Activated T-helper 1 cell treated with anti-CD3 and anti-CD28 coated beads, Interleukin-12 subunit alpha, Interleukin-12 subunit beta, Interleukin-2, Interleukin-4 antibody, amounts not matched to agents 30 ng/mL and 10 ng/mL and 1 ng/mL, durations not matched to agents 14 hours and 24 hours and 36 hours (primary cell): ENCODE data around the gene SETD1A. TPM values are rescaled to one million over a fixed set of nuclear protein-coding genes. Genes with fewer than 3 reads are reported as not detected.
"Not testable (repeated sequence)": the region's sequence is repeated elsewhere in the genome, so short reads cannot be mapped to it uniquely, and the experiment has no call there.

Source experiments
- DNase-seq: peaks from one replicate; pipeline ENCODE4 v3.0.0; 2021; ENCODE audit warnings: low spot score
- H3K27ac Mint-ChIP-seq: one replicate; pipeline ENCODE4 v1.8.0; 2021; ENCODE audit warnings: mild to moderate bottlenecking, mixed read lengths
- H3K27me3 Mint-ChIP-seq: one replicate; pipeline ENCODE4 v1.8.0; 2022; ENCODE audit warnings: mild to moderate bottlenecking, moderate library complexity, mixed read lengths; ENCODE audit not compliant: insufficient read depth
- H3K36me3 Mint-ChIP-seq: one replicate; pipeline ENCODE4 v1.8.0; 2021; ENCODE audit warnings: low read depth, mixed read lengths
- H3K4me1 Mint-ChIP-seq: one replicate; pipeline ENCODE4 v1.8.0; 2021; ENCODE audit warnings: low read depth, mixed read lengths
- H3K4me3 Mint-ChIP-seq: one replicate; pipeline ENCODE4 v1.8.0; 2021; ENCODE audit warnings: mild to moderate bottlenecking, moderate library complexity, mixed read lengths
- H3K9me3 Mint-ChIP-seq: one replicate; pipeline ENCODE4 v1.8.0; 2021; ENCODE audit warnings: mixed read lengths
- intact Hi-C: fragments of 100-400 bp; cut with micrococcal nuclease; formaldehyde crosslinking; loops from one replicate; pipeline ENCODE4 v1.15.1; 2024
- total RNA-seq: library from RNA; stranded (reverse); gene quantifications from 2 replicates; pipeline ENCODE4 v1.2.3, GENCODE V29; 2022

SETD1A gene
- total RNA-seq, 1 donor from 2014 or later = 38.8 TPM

GRCh38 chr16:30937692-30938091, 19.9 kb upstream of the SETD1A start:
- H3K4me1 Mint-ChIP-seq = peaks cover 38% of the 10 kb centered on the region
- H3K27me3 Mint-ChIP-seq = no peaks in the 10 kb centered on the region
- no peak overlapping the region for H3K4me3 Mint-ChIP-seq
- peaks cover 15% of the 10 kb centered on the region for H3K36me3 Mint-ChIP-seq
- intact Hi-C loops = no loop called here
- peak overlapping the region; percentile 62 for H3K27ac Mint-ChIP-seq
- no peaks in the 10 kb centered on the region for H3K9me3 Mint-ChIP-seq
- no peak for DNase-seq

GRCh38 chr16:30939571-30939970, 18.0 kb upstream of the SETD1A start:
- DNase-seq, intact Hi-C loops, H3K27ac Mint-ChIP-seq, H3K4me3 Mint-ChIP-seq, H3K9me3 Mint-ChIP-seq, H3K27me3 Mint-ChIP-seq: not testable (repeated sequence)
- peaks cover 23% of the 10 kb centered on the region for H3K36me3 Mint-ChIP-seq
- peaks cover 38% of the 10 kb centered on the region for H3K4me1 Mint-ChIP-seq

- H3K36me3 Mint-ChIP-seq = peaks cover 21% of the 10 kb centered on the region
- intact Hi-C loops = loop anchor here (1.0 kb wide), 3 partner anchors 15 to 98 kb away; partner anchors contain the start of genes FBXL19 and SETD1A
- no peak overlapping the region for H3K27ac Mint-ChIP-seq
- peak overlapping the region; percentile 56 for H3K4me3 Mint-ChIP-seq
- H3K4me1 Mint-ChIP-seq = peaks cover 28% of the 10 kb centered on the region
- H3K9me3 Mint-ChIP-seq = no peaks in the 10 kb centered on the region
- no peaks in the 10 kb centered on the region for H3K27me3 Mint-ChIP-seq
- DNase-seq = peak; percentile 64
Measured at GRCh38 chr16:30941600-30942425, 15.7 kb upstream of the SETD1A start.

GRCh38 chr16:30942426-30942806, 15.1 kb upstream of the SETD1A start:
- H3K4me1 Mint-ChIP-seq = peaks cover 25% of the 10 kb centered on the region
- H3K27me3 Mint-ChIP-seq = no peaks in the 10 kb centered on the region
- H3K27ac Mint-ChIP-seq = peak overlapping the region; percentile 72
- DNase-seq = no peak
- intact Hi-C loops = loop anchor here (1.0 kb wide), 3 partner anchors 15 to 98 kb away; partner anchors contain the start of genes FBXL19 and SETD1A
- H3K36me3 Mint-ChIP-seq = peaks cover 21% of the 10 kb centered on the region
- peak overlapping the region; percentile 56 for H3K4me3 Mint-ChIP-seq
- H3K9me3 Mint-ChIP-seq = no peaks in the 10 kb centered on the region

GRCh38 chr16:30944352-30944751, 13.2 kb upstream of the SETD1A start:
- DNase-seq = no peak
- Mint-ChIP-seq H3K4me1 (peaks cover 18% of the 10 kb centered on the region), H3K9me3 (no peaks in the 10 kb centered on the region), H3K36me3 (peaks cover 21% of the 10 kb centered on the region), H3K27ac (peak overlapping the region; percentile 11), H3K27me3 (no peaks in the 10 kb centered on the region), H3K4me3 (no peak overlapping the region)
- intact Hi-C loops = no loop called here

GRCh38 chr16:30946671-30947540, 10.6 kb upstream of the SETD1A start:
- DNase-seq = no peak
- H3K4me3 Mint-ChIP-seq = peak overlapping the region; percentile 70
- no peaks in the 10 kb centered on the region for H3K9me3 Mint-ChIP-seq
- peaks cover 15% of the 10 kb centered on the region for H3K36me3 Mint-ChIP-seq
- peaks cover 20% of the 10 kb centered on the region for H3K4me1 Mint-ChIP-seq
- peak overlapping the region; percentile 48 for H3K27ac Mint-ChIP-seq
- intact Hi-C loops = no loop called here
- no peaks in the 10 kb centered on the region for H3K27me3 Mint-ChIP-seq

DNA sequence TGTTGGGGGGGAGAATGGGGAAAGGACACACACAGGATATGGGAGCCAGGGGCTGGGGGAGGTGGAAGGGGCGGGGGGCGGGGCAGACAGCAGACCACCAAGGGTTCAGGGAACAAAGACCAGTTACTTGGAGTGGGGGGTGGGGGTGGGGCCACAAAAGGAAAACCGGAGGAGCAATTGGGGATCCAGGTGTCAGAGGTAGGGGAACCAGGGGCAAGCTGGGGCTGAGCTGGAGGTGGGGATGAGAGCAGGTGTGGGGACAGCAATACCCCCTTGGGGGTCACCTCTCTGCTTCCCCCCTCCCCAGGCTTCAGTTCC, 10.1 kb upstream of the SETD1A start:
- Mint-ChIP-seq H3K27me3 (no peaks in the 10 kb centered on the region), H3K4me3 (no peak overlapping the region), H3K9me3 (no peaks in the 10 kb centered on the region), H3K27ac (no peak overlapping the region), H3K36me3 (peaks cover 15% of the 10 kb centered on the region), H3K4me1 (peaks cover 14% of the 10 kb centered on the region)
- DNase-seq = no peak
- intact Hi-C loops = no loop called here

GRCh38 chr16:30947859-30948666, 9.5 kb upstream of the SETD1A start:
- peaks cover 13% of the 10 kb centered on the region for H3K36me3 Mint-ChIP-seq
- H3K9me3 Mint-ChIP-seq = no peaks in the 10 kb centered on the region
- no peak overlapping the region for H3K27ac Mint-ChIP-seq
- no peak for DNase-seq
- H3K27me3 Mint-ChIP-seq = no peaks in the 10 kb centered on the region
- peaks cover 10% of the 10 kb centered on the region for H3K4me1 Mint-ChIP-seq
- H3K4me3 Mint-ChIP-seq = no peak overlapping the region
- intact Hi-C loops = no loop called here

GRCh38 chr16:30948667-30949649, 8.6 kb upstream of the SETD1A start, which contains the start of gene ORAI3:
Gene ORAI3 (plus strand): TSS chr16:30949068. CDS start chr16:30949290, 222 bp downstream.
- intact Hi-C loops = loop anchor here (1.0 kb wide), 1 partner anchor 8 kb away; the partner anchor contains the start of gene SETD1A

GRCh38 chr16:30949650-30950515, 7.7 kb upstream of the SETD1A start:
- peaks cover 6% of the 10 kb centered on the region for H3K36me3 Mint-ChIP-seq
- DNase-seq = peak; percentile 40
- H3K4me3 Mint-ChIP-seq = peak overlapping the region; percentile 92
- H3K27ac Mint-ChIP-seq = peak overlapping the region; percentile 76
- intact Hi-C loops = loop anchor here (1.0 to 10.0 kb wide), 2 partner anchors 7 to 495 kb away; partner anchors contain the start of genes SETD1A and ZNF843
- peaks cover 10% of the 10 kb centered on the region for H3K4me1 Mint-ChIP-seq
- H3K9me3 Mint-ChIP-seq = no peaks in the 10 kb centered on the region
- H3K27me3 Mint-ChIP-seq = no peaks in the 10 kb centered on the region

More at GRCh38 chr16:30948667-30949649, 8.6 kb upstream of the SETD1A start, which contains the start of gene ORAI3:
- peaks cover 10% of the 10 kb centered on the region for H3K4me1 Mint-ChIP-seq
- DNase-seq = peak; percentile 37
- H3K27ac Mint-ChIP-seq = peak within 1 kb of the TSS; percentile 76
- no peaks in the 10 kb centered on the region for H3K9me3 Mint-ChIP-seq
- no peaks in the 10 kb centered on the region for H3K27me3 Mint-ChIP-seq
- H3K36me3 Mint-ChIP-seq = peaks cover 13% of the 10 kb centered on the region
- H3K4me3 Mint-ChIP-seq = peak within 1 kb of the TSS; percentile 92
